Lower leg skin (tissue), 3 donors: ENCODE data around the gene PCYOX1L.

Experiments used
- CTCF ChIP-seq, 3 donors: fragments of 450-650 bp; IDR thresholded peaks; one replicate each; pipeline ENCODE4 v1.5.1; 2016; ENCODE audit warnings: antibody characterized with exemption in 3 of 3, mild to moderate bottlenecking in 3 of 3, moderate library complexity in 2 of 3
- POLR2A ChIP-seq, 2 donors: fragments of 450-650 bp; IDR thresholded peaks; one replicate each; pipeline ENCODE4 v1.6.1; 2016 to 2017; ENCODE audit warnings: antibody characterized with exemption in 2 of 2, mild to moderate bottlenecking in 1 of 2, moderate library complexity in 1 of 2

DNA sequence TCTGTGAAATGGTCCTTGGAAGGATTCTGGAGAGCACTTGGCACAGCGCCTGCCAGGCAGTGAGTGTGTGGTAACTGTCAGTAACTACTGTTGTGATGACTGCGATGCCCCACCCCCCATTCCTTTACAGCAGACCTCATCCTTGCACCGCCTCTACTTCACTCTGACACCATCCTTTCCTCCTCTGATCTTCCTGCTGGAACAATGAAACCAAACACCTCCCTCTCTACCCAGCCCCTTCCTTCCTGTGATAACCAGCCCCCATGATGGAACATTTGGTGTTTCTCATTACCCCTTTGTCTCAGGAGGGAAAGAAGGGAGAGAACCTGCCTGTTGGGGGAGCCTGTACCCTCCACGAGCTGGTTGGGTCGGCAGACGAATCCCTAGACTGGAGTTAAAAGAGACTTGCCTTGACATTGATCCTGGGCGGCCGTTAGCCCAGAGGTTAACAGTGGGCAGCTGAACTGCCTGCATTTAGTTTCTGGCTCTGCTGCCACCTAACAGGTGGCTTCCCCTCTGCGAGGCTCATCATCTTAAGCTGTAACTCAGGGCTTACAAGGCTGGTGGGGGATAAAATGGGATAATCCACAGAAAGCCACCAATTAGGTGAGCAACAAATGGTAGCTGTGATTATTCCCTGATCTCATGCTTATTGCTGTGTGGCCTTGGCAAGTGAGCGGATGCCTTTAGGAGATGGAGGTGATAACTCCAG lies 46.7 kb upstream of the PCYOX1L start:
- TF ChIP-seq CTCF (IDR thresholded peaks at IDR 0.05), result no peak
- no peak for TF ChIP-seq POLR2A (IDR thresholded peaks at IDR 0.05)
